Gastroesophageal sphincter (tissue), 4 donors: ENCODE results near the gene CCDC40. TPM values are rescaled to one million over a fixed set of nuclear protein-coding genes. Genes with fewer than 3 reads are reported as not detected.

Experiments used
- ATAC-seq: fragments of 150-250 bp; one replicate; pipeline ENCODE4 v1.9.1; 2016; ENCODE audit warnings: mild to moderate bottlenecking, moderate library complexity
- H3K27ac ChIP-seq, 4 donors: fragments of 200-600 bp; sonication (generic) in 3 of 4; 1 replicate in 3 of 4; 2 replicates in 1 of 4; pipeline ENCODE4 v1.5.1; 2016 to 2019
- H3K27me3 ChIP-seq: fragments of 200-600 bp; sonication (generic); one replicate; pipeline ENCODE4 v1.5.1; 2019
- H3K36me3 ChIP-seq, 2 donors: fragments of 200-600 bp; sonication (generic); one replicate each; pipeline ENCODE4 v1.5.1; 2019; ENCODE audit warnings: control low read depth in 1 of 2
- H3K4me1 ChIP-seq, 3 donors: fragments of 200-600 bp; sonication (generic); 1 replicate in 2 of 3; 2 replicates in 1 of 3; pipeline ENCODE4 v1.5.1; 2016 to 2019; ENCODE audit warnings: control low read depth in 2 of 3
- H3K4me3 ChIP-seq, 2 donors: fragments of 200-600 bp; sonication (generic); one replicate each; pipeline ENCODE4 v1.5.1; 2019; ENCODE audit warnings: mild to moderate bottlenecking in 1 of 2, moderate library complexity in 1 of 2
- H3K9me3 ChIP-seq, 3 donors: fragments of 200-600 bp; sonication (generic); one replicate each; pipeline ENCODE4 v1.5.1; 2017 to 2019; ENCODE audit warnings: control low read depth in 2 of 3
- CTCF ChIP-seq, 4 experiments: fragments of 200-600 bp in 2 of 4; fragments of 450-650 bp in 2 of 4; sonication (generic) in 1 of 4; IDR thresholded peaks; one replicate each; pipeline ENCODE4 v1.5.1; 2017 to 2019; ENCODE audit warnings: antibody characterized with exemption in 4 of 4, mild to moderate bottlenecking in 2 of 4, moderate library complexity in 2 of 4
- EP300 ChIP-seq: sonication (generic); formaldehyde crosslinking; IDR thresholded peaks from one replicate; pipeline ENCODE4 v1.6.1; 2017; ENCODE audit warnings: antibody characterized with exemption, mild to moderate bottlenecking
- POLR2A ChIP-seq, 2 donors: fragments of 450-650 bp; IDR thresholded peaks; one replicate each; pipeline ENCODE4 v1.6.1; 2017; ENCODE audit warnings: antibody characterized with exemption in 2 of 2, mild to moderate bottlenecking in 2 of 2, moderate library complexity in 1 of 2
- POLR2AphosphoS5 ChIP-seq: sonication (generic); formaldehyde crosslinking; IDR thresholded peaks from one replicate; pipeline ENCODE4 v1.6.1; 2017; ENCODE audit warnings: antibody characterized with exemption
- WGBS, 2 donors: methylation state at CpG; one replicate each; pipeline ENCODE4 v1.1.5; 2018; ENCODE audit warnings: low coverage in 1 of 2; 5-methylcytosine and 5-hydroxymethylcytosine counted together
- total RNA-seq, 4 donors: library from RNA; depleted of rRNA; stranded (reverse); fragments of >200 nt; gene quantifications; one replicate each; pipeline ENCODE4 v1.1.0, GENCODE V29; 2016

Gene CCDC40
- total RNA-seq, 4 donors from 2014 or later = 4.3 to 17.3 (median 5.5) TPM

- peaks cover 0 to 5% of the 10 kb centered on the region in 2 donors for H3K36me3 ChIP-seq
- ATAC-seq = no peak
Observed at GRCh38 chr17:79996291-79996690, 40.2 kb upstream of the CCDC40 start.

GRCh38 chr17:79997011-79997660 lies 39.3 kb upstream of the CCDC40 start:
- H3K4me1 ChIP-seq = peaks cover 0 to 30% (median 11%) of the 10 kb centered on the region in 3 donors
- no peak for TF ChIP-seq POLR2A (IDR thresholded peaks at IDR 0.05)
- no peak for TF ChIP-seq EP300
- no peak for TF ChIP-seq CTCF (IDR thresholded peaks at IDR 0.05)
- no peak for TF ChIP-seq POLR2AphosphoS5
- WGBS, 2 donors = 79 to 88% methylated on average over 10 to 11 of the region's 15 CpGs
- no peak overlapping the region for H3K4me3 ChIP-seq
- ATAC-seq = no peak
- H3K36me3 ChIP-seq = peaks cover 0 to 12% of the 10 kb centered on the region in 2 donors
- H3K27me3 ChIP-seq = no peaks in the 10 kb centered on the region
- H3K27ac ChIP-seq = no peak overlapping the region
- no peaks in the 10 kb centered on the region for H3K9me3 ChIP-seq

More at GRCh38 chr17:79996291-79996690, 40.2 kb upstream of the CCDC40 start:
- no peak for TF ChIP-seq CTCF (IDR thresholded peaks at IDR 0.05)
- WGBS, 2 donors = 87 to 92% methylated on average over 10 to 12 of the region's 12 CpGs
- Histone ChIP-seq H3K27me3 (no peaks in the 10 kb centered on the region), H3K9me3 (no peaks in the 10 kb centered on the region), H3K27ac (no peak overlapping the region), H3K4me1 (peaks cover 0 to 36% (median 19%) of the 10 kb centered on the region in 3 donors), H3K4me3 (no peak overlapping the region)

GRCh38 chr17:80000136-80000535 lies 36.3 kb upstream of the CCDC40 start:
- 92 to 100% methylated on average over 1 to 2 of the region's 7 CpGs for WGBS, 2 donors

GRCh38 chr17:80000981-80001775 lies 35.3 kb upstream of the CCDC40 start:
- ATAC-seq = no peak
- H3K27me3 ChIP-seq = no peaks in the 10 kb centered on the region
- peaks cover 0 to 25% of the 10 kb centered on the region in 2 donors for H3K36me3 ChIP-seq
- no peaks in the 10 kb centered on the region for H3K9me3 ChIP-seq
- WGBS, 2 donors = 63 to 84% methylated on average over 3 to 8 of the region's 29 CpGs
- peaks cover 0 to 17% (median 0%) of the 10 kb centered on the region in 3 donors for H3K4me1 ChIP-seq
- H3K27ac ChIP-seq = no peak overlapping the region
- no peak overlapping the region for H3K4me3 ChIP-seq
- TF ChIP-seq POLR2AphosphoS5 = no peak
- no peak for TF ChIP-seq EP300
- no peak for TF ChIP-seq CTCF (IDR thresholded peaks at IDR 0.05)
- no peak for TF ChIP-seq POLR2A (IDR thresholded peaks at IDR 0.05)

More at GRCh38 chr17:80000136-80000535, 36.3 kb upstream of the CCDC40 start:
- Histone ChIP-seq H3K27ac (no peak overlapping the region), H3K27me3 (no peaks in the 10 kb centered on the region), H3K4me1 (peaks cover 0 to 9% (median 0%) of the 10 kb centered on the region in 3 donors), H3K9me3 (no peaks in the 10 kb centered on the region), H3K4me3 (no peak overlapping the region), H3K36me3 (peaks cover 0 to 25% of the 10 kb centered on the region in 2 donors)
- TF ChIP-seq EP300 (no peak), POLR2A (IDR thresholded peaks at IDR 0.05) (no peak), POLR2AphosphoS5 (no peak), CTCF (IDR thresholded peaks at IDR 0.05) (no peak)
- ATAC-seq = no peak
